GM21515 (cell line): ENCODE results near the gene FAM20C.
"Not testable (repeated sequence)": the region's sequence is repeated elsewhere in the genome, so short reads cannot be mapped to it uniquely, and the experiment has no call there.

ENCODE experiments used
- ATAC-seq: cut with Tn5 transposase; IDR thresholded peaks from one replicate; pipeline ENCODE4 v1.9.1; 2021; ENCODE audit not compliant: unreplicated experiment

FAM20C gene

DNA sequence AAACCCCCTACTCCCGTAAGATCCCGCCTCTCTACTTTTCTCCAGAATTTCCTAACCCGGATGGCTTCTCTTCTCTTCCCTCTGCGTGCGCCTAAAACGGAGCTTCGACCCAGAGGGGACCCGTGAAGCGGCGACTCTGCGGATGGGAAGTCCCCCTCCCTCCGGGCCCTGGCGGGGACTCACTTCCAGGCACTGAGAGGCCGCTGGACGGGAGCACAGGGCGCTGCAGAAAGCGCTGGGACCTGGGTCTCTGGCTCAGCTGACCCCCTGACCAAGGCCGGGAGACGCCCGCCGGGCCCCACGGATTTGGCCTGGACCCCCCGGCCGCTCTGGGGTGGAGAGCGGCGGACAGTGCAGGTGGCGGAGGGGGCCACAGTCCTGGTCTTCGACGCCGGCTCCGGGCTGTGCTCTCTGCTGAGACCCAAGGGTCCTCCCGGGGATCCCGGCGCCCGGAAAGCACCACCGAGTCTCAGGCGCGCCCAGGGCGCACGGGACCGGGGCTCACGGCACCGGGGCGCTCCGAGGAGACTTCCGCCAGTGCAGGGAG lies 96.9 kb downstream of the FAM20C start:
- no peak for ATAC-seq

DNA sequence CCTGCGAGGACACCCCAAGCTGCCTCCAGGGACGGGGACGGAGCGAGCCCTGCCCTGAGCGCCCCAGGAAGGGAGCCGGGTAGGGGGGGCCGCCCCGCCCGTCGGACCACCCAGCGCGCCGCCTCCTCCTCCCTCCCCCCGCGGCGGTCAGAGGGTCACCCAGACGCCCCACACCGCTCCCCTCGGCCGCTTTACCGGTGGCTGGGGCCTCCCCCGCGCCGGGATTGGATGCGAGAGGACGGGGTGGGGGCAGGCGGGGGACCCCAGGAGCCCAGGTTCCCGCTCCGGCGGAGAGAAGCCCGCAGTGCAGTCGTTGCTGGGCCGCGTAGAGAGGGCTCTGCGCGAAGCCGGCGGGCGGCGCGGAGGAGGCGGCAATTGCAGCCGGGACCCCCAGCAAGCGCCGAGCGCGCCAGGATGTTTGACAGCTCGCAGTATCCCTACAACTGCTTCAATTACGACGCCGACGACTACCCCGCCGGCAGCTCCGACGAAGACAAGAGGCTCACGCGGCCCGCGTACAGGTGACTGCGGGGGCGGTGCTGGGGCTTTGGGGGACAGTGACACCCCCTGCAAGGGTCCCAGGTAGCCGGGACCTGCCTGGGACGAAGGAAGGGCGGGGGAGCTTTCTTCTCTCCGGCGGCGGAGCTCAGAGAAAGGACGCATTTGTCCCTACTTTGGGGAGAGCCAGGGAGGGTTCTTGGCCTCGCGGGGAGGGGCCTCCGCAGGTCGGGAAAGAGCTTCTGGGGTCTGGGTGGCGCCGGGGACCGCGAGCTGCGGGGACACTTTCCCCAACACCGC lies 97.6 kb downstream of the FAM20C start, which contains the start of gene FOXL3:
FOXL3 (plus strand) TSS at position 415 of the 798 bp plus-strand sequence; CDS start at position 415, 0 bp downstream.
- no peak for ATAC-seq

DNA sequence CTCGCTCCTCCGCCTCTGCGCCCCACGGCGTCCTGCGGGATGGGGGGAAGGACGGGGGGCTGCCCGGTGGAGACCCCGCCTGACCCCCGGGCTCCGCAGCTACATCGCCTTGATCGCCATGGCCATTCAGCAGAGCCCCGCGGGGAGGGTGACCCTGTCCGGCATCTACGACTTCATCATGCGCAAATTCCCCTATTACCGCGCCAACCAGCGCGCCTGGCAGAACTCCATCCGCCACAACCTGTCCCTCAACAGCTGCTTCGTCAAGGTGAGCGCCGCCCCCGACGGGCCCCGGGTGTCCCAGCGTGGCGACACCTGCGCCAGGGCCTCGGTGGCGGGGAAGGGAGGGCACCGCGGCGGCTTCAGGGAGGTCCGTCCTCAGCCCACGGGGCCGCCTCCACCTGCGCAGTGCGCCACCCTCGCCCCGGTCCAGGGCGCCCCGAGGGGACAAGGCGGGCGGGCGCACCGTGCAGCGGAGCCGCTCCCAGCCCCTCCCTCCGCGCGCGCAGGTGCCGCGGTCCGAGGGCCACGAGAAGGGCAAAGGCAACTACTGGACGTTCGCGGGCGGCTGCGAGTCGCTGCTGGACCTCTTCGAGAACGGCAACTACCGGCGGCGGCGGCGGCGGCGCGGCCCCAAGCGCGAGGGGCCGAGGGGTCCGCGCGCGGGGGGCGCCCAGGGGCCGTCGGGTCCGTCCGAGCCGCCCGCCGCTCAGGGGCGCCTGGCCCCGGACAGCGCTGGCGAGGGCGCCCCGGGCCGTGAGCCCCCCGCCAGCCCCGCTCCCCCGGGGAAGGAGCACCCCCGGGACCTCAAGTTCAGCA lies 98.4 kb downstream of the FAM20C start:
- ATAC-seq: no peak

DNA sequence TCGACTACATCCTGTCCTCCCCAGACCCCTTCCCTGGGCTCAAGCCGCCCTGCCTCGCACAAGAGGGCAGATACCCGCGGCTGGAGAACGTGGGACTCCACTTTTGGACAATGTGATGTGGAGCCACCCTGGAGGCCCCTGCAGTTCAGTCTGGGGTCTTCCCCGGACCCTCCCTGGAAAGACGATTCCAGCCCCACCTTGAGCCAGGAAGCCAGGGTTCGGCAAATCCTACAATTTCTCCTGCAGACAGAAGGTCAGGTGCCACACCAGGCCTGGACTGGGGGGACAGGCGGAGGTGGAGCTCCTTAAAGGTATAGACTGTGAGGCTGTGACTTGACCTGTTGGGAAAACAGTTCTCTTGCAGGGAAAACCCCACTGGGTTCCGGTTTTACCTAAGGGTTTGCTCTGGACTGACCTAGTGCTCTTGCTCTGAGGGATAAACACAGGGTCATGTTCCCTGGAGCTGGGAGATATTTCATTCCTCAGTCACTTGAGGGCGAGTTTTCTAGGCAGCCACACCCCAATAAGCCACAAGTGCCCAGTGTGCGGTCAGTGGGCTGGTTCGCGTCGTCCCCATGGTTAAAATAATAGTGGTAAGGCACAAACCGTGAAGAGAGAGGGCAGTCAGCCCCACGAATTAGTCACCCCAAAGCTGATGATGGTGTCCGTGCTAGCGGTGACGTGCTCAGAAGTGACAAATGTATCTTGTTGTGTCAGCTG lies 99.2 kb downstream of the FAM20C start:
- ATAC-seq: no peak

DNA sequence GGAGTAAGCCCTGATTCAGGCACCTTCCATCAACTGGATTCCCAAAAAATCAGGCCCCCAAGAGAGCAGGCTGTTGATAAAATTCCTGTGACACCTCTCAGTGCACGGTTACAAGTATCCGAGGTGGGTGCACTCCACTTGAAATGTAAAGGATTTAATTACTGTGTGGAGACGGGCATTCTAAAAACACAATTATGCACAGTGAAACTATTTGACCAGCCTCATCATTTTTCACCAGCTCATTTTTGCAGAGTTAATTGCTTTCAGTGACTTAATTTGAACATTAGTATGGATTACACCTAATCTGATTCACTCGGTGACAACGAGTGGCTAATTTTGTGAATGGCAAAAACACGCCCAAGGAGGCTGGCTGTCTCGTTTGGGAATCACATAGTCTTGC lies 99.9 kb downstream of the FAM20C start:
- ATAC-seq: no peak

DNA sequence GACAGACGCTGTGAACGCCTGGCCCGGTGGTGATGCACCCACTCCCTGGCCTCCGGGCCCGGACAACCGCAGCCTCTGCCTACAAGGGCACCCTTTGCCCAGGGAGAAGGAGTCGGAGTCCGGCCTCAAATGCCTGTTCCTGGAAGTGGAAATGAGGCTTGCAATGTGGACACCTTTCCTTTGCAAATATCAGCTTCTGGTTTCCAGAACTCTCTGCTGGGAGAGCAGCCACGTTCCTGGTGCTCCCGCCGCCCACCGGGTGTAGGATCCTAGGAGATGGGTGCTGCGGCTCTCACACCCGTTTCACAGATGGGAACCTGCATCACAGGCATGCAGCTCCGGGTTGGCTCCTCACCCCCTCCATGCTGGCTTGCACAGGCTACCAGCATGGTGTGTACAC lies 100.5 kb downstream of the FAM20C start:
- ATAC-seq: no peak

DNA sequence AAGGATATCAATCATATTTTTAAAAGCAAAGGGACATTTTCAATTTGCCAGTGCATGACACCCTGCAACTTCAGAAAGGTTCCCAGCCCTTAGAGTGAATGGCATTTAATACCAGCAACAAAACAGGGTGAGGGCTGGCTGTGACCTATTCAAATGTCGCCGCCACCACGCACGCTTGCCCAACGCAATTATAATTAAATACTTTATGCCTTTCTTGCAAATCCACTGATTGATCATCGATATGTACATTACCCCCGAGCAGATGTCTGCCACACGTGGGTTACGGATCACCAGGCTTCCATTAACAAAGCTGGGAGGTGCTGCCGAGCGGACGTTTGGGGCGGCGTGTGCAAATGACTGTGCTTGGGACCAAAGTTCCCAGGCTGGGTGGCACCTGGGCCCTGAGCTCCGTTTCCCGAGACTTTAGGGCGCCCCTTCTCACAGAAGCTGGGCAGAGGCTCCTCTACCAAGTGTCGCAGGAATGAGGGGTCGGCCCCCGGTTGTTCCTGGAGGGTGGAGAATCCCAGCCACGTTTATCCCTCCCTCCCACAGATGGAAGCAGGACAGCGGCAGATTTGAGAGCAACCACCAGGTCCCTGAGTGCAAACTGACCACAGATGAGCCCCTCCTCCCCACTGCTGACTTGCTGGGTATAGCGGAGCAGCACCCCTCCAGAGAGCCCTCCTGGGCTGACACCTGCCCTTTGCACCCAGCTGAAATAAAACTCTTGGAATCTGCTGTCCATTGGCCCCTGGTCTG lies 101.5 kb downstream of the FAM20C start:
- no peak for ATAC-seq

DNA sequence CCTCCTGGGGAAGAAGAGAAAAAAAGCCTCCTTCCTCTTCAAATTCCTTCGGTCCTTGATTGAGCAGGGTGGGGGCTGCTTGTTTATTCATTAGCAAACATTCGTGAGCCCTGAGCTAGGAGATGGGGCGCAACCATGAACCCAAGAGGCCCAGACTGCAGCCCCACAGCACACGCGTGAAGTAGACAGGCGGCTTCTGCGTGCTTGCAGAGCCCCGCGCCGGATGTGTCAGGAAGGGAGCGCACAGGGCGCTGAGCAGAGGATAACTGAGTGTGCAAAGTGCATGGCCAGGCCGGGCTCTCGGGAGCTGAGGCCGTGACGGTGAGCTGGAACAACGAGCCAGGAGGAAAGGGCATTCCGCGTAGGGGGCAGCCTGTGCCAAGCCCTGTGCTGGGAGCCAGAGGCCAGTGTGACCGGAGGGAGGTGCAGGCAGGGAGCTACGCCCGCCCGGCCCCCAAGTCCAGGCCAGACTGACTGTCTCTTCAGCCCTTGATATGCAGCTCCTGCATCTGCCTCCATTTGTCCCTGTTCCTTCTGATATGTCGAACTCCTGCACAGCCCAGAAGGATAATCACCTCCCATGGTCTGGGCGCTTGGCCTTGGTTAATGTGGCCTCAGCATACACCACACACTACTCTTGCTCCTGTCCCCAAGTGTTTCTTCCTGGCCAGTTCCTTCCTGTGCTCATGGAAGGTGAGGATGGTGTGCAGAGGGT lies 102.2 kb downstream of the FAM20C start:
- no peak for ATAC-seq

DNA sequence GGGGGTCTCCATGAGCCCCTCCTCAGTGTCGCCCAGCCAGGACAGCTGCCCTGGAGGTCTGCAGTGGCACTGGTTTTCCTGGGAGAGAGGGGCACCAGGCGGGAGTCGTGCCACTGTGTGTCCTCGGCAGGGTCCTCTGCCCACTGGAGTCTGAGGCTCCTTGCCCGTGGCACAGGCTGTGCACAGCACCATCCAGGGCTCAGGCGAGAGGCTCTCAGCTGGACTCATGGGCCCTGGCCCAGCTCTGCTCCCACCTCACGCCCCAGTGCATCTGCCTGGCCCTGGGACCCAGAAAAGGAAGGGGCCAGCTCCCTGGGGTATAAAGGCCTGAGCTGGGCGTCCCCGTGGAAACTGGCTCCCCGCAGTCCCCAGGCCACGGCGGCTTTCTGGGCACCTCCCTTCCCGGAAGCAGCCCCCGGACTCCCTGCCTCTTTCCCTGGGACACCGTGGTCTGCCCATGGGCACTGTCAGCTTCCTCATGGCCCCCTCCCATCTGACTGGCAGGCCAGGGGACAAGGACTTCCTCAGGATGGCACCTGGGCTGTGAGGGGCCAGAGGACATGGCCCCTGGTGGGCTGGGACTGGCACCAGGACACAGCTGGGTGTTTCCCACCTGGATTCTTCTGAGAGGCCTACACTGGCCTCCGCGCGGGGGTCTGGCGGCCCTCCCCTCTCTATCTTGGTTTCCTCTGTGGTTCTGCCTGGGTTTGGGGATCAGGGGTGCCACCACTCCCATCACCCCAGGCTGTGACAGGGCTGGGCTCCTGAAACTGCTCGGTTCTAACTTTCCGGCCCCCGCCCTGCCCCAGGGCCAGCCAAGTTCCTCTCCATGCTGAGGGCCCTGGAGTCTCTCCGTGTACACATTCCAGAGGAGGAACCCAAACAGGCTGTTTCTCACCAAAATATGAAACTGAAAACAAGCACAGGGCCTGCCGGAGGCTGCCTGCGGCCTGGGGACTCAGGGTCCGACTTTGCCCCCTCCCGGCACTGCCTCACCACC lies 103.1 kb downstream of the FAM20C start:
- ATAC-seq: no peak

DNA sequence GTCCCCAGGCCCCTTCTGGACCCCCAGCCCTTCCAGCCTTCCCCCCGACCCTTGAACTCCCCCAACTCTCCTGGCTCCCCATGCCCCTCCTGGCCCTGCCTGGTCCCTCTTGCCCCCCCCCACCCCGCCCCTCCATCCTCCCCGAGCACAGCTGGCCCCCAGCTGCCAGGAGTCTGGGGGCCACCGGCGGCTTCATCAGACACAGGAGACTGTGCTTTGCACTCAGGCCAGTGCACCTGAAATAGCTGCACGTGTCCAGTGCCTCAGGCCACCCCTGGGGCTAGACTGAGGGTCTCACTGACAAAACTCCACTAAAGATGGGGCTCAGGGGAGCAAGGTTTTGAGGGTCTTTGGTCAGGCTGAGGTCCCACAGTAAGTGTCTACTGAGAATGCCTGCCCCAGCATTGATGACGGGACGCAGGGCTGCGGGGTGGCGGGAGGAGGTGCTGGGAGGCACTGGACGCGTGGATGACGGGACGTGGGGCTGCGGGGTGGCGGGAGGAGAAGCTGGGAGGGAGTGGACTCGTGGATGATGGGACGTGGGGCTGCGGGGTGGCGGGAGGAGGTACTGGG lies 104.1 kb downstream of the FAM20C start:
- ATAC-seq: no peak

DNA sequence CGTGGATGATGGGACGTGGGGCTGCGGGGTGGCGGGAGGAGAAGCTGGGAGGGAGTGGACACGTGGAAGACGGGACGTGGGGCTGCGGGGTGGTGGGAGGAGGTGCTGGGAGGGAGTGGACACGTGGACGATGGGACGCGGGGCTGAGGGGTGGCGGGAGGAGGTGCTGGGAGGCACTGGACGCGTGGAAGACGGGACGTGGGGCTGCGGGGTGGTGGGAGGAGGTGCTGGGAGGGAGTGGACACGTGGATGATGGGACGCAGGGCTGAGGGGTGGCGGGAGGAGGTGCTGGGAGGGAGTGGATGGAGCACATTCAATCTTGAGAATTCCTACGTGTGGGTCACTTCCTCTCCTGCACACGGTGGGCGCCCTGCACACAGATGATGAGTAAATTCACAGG lies 104.8 kb downstream of the FAM20C start:
- not testable (repeated sequence) for ATAC-seq

DNA sequence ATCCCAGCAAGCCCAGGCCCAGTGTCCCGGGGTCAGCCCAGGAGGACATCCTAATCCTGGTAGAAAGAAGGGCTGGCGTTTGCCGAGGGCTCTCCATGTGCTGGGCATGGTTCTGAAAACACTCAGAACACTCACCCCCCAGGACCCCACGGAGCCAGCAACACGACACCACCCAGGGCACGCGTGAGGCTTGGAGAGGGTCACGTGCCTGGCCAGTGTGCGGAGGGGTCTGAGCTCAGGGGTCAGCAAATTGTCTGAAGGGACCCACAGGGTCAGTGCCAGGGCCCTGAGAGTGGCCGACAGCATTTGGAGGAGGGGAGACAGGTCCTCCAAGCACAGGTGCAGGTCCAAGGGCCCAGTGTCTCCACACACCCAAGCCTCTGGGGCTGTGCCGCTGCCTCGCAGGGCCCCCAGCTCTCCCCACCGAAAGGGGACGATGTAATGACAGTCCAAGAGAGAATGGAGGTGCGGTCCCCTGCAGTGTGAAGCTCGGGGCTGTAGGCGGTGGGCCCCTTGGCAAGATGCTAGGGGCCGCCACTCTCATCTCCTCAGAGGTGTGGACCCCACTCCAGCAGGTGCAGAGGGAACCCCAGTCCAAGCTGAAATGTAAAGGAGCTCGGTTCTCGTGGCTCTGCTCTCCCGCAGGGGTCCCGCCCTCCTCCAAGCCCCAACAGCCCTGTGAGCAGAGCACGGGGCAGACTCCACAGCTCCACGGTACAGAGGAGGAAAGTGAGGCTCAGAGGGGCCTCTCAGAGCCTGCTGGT lies 105.4 kb downstream of the FAM20C start:
- ATAC-seq: no peak

DNA sequence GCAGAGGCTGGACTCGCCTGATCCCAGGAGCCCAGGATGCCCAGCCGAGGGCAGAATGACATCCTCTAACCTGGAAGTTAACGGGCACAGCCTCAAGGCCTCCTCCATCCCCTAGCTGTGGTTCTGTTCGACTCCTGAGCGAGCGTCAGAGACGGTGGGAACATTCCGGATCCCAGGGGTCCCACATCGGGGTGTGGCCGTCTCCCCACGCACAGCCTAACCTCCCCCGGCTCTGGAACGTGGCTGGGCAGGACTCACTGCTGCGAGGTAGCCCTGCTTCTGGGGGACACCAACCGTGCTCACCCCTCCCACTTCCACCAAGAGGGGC lies 106.0 kb downstream of the FAM20C start:
- no peak for ATAC-seq

DNA sequence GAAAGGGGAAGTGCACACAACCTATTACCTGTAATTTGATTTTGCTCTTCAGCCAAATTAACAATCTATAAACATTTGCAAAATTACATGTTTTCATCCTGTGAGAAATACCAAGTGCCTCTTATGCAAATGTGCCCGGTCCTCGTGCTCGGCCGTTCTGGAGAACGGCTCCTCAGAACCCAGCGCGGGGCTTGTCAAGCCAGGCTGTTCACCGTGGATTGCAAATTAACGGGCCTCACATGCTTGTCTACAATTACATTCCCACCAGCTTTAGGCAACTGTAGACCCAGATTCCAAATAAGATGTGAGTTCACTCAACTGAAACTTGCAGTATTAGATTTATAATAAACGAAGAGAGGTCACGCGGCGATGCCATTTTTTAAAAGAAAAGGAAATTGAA lies 106.4 kb downstream of the FAM20C start:
- ATAC-seq: no peak

DNA sequence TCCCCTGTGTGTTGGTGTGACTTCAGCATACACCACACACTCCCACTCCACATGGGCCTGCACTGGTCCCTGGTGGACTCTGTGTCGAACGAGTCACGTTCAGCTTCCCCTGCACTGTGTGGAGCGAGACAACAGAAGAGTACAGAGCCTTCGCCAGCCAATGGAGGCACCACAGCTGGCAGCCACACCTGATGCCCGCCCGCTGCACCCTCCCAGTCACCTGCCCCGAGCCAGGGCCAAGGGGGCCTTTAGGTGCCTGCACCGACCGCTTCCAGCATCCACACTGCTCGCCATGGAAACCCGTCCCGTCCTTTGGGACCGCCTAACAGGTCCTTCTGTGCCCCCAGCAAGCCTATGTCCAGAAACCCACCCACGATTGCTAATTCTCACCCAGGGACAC lies 106.8 kb downstream of the FAM20C start:
- ATAC-seq: no peak

DNA sequence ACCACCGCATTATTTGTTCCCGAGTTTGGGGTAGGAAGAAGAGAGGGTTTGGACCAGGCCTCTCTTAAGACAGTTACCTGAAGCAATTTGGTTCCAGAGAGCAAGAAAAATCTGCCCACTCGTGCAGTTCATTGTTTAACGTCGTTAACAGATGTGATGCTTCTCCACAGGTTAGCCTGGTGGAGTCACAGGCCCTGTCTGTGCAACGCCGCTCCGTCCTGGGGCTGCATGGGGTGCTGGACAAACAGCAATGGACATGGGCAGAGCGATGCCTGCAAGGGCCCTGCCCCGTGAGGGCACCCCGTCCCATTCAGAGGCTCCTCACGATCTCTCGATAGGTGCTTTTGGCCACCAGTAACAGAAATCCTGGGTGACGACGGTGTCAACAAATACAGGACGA lies 107.3 kb downstream of the FAM20C start:
- ATAC-seq: no peak

DNA sequence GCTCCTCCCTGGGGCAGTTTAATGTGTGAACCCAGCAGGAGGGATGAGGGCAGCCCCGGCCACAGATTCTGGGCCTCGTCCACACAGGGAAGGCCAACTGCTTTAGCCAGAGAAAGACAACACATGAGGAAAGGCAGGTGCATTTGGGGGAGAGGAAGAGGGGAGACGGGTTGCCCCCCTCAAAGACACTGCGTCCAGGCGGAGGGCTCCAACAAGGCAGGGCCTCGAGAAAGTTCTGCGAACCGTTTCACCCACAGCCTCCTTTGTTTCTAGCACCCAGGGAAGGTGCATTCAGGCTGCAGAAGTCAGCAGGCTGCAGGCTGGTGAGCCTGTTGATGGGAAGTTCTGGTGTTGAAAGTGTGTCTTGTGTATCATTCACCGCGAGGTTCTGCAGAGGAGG lies 107.7 kb downstream of the FAM20C start:
- ATAC-seq: no peak
